Activated T-helper 2 cell treated with anti-CD3 and anti-CD28 coated beads, Interferon-gamma antibody, Interleukin-2, Interleukin-4, amounts not matched to agents 10 μg/mL and 5 μg/mL and 100 μg/mL, durations not matched to agents 14 hours and 24 hours and 36 hours (primary cell): ENCODE results near the gene RTN4. TPM values are rescaled to one million over a fixed set of nuclear protein-coding genes. Genes with fewer than 3 reads are reported as not detected.
"Not testable (repeated sequence)": the region's sequence is repeated elsewhere in the genome, so short reads cannot be mapped to it uniquely, and the experiment has no call there.

ENCODE experiments used
- DNase-seq: peaks from one replicate; pipeline ENCODE4 v3.0.0; 2021; ENCODE audit warnings: low spot score
- H3K27ac Mint-ChIP-seq: one replicate; pipeline ENCODE4 v1.8.0; 2021; ENCODE audit warnings: mixed read lengths
- H3K27me3 Mint-ChIP-seq: one replicate; pipeline ENCODE4 v1.8.0; 2021; ENCODE audit warnings: low read depth, mixed read lengths
- H3K36me3 Mint-ChIP-seq: one replicate; pipeline ENCODE4 v1.8.0; 2021; ENCODE audit warnings: low read depth, mixed read lengths
- H3K4me1 Mint-ChIP-seq: one replicate; pipeline ENCODE4 v1.8.0; 2021; ENCODE audit warnings: low read depth, mixed read lengths
- H3K4me3 Mint-ChIP-seq: one replicate; pipeline ENCODE4 v1.8.0; 2021; ENCODE audit warnings: low read depth, mild to moderate bottlenecking, moderate library complexity, mixed read lengths
- H3K9me3 Mint-ChIP-seq: one replicate; pipeline ENCODE4 v1.8.0; 2021; ENCODE audit warnings: mixed read lengths
- intact Hi-C: fragments of 100-400 bp; cut with micrococcal nuclease; formaldehyde crosslinking; loops from one replicate; pipeline ENCODE4 v1.15.1; 2023
- total RNA-seq: library from RNA; stranded (reverse); gene quantifications from 2 replicates; pipeline ENCODE4 v1.2.3, GENCODE V29; 2022

The RTN4 gene
- total RNA-seq, 1 donor from 2014 or later: 93.3 TPM

DNA sequence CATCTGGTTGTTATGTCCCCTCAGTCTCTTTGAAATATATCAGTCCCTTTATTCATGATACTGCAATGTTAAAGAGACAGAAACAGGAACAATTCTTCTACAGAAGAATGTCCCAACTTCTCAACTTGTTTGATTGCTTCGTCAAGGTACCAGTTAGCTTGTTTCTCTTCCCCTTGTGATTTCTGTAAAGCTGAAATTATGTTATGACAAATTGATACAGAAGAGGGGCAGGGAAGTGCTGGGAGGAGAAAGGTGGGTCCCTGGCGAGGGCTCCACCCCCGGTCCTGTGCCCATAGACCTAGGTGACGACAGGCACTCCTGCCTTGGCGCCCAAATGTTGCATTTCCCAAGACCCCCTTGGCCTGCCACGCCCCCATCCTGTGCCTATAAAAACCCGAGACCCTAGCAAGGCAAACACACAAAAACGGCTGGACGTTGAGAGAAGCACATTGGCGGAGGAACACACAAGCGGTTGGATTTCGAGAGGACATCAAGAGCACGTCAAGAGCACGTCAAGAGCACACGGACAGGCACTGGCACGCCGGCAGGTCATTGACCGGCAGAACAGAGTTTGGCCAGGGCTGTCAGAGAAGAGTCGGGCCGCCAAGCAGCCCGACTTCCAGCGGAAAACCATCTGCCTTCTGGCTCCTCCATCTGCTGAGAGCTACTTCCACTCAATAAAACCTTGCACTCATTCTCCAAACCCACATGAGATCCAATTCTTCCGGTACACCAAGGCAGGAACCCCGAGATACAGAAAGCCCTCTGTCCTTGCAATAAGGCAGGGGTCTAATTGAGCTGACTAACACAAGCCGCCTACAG lies 11.5 kb upstream of the RTN4 start:
- no peak overlapping the region for H3K4me3 Mint-ChIP-seq
- H3K27me3 Mint-ChIP-seq: no peaks in the 10 kb centered on the region
- DNase-seq: no peak
- no peaks in the 10 kb centered on the region for H3K36me3 Mint-ChIP-seq
- H3K27ac Mint-ChIP-seq: no peak overlapping the region
- H3K4me1 Mint-ChIP-seq: peaks cover 3% of the 10 kb centered on the region
- no peaks in the 10 kb centered on the region for H3K9me3 Mint-ChIP-seq
- intact Hi-C loops: no loop called here

DNA sequence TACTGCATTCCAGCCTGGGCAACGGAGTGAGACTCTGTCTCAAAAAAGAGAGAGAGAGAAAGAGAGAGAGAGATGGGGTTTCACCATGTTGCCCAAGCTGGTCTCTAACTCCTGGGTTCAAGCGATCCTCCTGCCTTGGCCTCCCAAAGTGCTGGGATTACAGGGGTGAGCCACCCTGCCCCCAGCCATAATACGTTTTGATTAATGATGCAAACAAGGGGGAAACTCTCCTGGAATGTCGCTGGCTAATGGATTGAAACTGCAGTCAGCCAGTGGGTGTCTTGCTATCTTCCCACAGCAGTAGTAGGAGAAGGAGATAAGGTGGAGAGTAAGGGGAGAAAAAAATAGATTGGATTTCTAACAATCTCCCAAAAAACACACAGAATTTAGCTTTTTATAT lies 9.5 kb upstream of the RTN4 start:
- peaks cover 6% of the 10 kb centered on the region for H3K4me1 Mint-ChIP-seq
- H3K4me3 Mint-ChIP-seq: no peak overlapping the region
- H3K27ac Mint-ChIP-seq: no peak overlapping the region
- no peak for DNase-seq
- no peaks in the 10 kb centered on the region for H3K9me3 Mint-ChIP-seq
- intact Hi-C loops: no loop called here
- H3K27me3 Mint-ChIP-seq: no peaks in the 10 kb centered on the region
- no peaks in the 10 kb centered on the region for H3K36me3 Mint-ChIP-seq

DNA sequence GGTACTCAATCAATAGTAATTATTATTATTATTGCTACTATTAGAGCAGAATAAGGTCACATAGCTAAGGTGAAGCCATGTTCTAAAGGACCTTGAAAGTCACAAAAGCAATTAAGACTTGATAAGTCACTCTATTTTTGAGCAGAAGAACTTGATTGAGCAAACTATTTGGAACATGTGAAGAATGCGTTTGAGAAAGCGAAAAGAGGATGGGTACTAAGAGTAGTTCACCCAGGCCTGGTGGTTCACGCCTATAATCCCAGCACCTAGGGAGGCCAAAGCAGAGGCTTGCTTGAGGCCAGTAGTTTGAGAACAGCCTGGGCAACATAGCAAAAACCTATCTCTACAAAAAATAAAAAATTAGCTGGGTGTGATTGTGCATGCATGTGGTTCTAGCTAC lies 7.2 kb upstream of the RTN4 start:
- H3K27ac Mint-ChIP-seq: no peak overlapping the region
- intact Hi-C loops: no loop called here

DNA sequence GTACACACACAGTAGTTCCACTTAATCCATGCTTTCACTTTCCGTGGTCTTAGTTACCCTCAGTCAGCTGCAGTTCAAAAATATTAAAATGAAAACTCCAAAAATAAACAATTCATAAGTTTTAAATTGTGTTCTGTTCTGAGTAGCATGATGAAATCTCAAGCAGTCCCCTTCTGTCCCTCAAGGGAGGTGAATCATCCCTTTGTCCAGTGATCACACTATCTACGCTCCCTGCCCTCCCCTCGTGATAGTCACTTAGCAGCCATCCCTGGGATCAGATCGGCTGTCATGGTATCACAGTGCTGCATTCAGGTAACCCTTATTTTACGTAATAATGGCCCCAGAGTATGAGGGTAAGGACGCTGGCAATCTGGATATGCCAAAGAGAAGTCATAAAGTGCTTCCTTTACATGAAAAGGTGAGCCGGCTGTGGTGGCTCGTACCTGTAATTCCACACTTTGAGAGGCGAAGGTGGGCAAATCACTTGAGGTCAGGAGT lies 5.8 kb upstream of the RTN4 start:
- Mint-ChIP-seq H3K4me3 (no peak overlapping the region), H3K9me3 (no peaks in the 10 kb centered on the region), H3K27me3 (no peaks in the 10 kb centered on the region), H3K36me3 (no peaks in the 10 kb centered on the region), H3K27ac (no peak overlapping the region), H3K4me1 (peaks cover 28% of the 10 kb centered on the region)
- intact Hi-C loops: no loop called here
- DNase-seq: no peak

More for the DNA sequence above, 7.2 kb upstream of the RTN4 start:
- Mint-ChIP-seq H3K4me3 (no peak overlapping the region), H3K27me3 (no peaks in the 10 kb centered on the region), H3K36me3 (no peaks in the 10 kb centered on the region), H3K4me1 (peaks cover 17% of the 10 kb centered on the region), H3K9me3 (no peaks in the 10 kb centered on the region)
- no peak for DNase-seq

DNA sequence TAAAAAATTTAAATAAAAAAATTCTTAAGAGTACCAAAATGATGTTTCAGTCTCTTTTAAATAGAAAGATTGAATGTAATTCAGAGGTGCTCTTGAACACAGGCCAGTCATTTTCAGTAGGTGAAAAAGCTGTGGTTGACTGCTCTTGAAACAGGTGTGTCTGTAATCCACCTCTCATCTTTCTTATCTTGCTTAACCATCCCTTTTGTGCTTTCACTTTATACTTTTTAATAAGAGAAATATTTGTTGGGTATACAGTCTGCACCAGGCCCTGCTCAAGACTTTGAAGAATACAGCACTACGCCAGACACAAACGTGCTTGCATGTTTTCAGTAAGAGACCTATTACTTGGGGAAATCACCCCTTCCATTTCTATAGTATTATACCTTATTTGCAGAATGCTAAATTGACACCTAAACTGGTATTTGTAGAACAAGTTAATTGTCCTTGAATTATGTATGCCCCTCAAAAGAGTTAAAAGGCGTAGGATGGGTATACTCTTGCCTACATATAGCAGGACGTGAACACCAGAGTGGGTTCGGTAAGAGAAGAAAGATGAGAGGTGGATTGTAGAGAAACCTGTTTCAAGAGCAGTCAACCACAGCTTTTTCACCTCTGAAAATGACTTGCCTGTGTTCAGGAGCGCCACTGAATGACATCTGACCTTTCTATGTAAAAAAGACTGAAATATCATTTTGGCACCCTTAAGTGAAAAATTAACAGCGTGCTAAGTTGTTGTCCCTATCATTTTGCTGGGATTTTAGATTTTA lies 4.0 kb upstream of the RTN4 start:
- Mint-ChIP-seq H3K27ac (no peak overlapping the region), H3K4me1 (peaks cover 33% of the 10 kb centered on the region), H3K4me3 (no peak overlapping the region), H3K27me3 (no peaks in the 10 kb centered on the region), H3K36me3 (no peaks in the 10 kb centered on the region), H3K9me3 (no peaks in the 10 kb centered on the region)
- intact Hi-C loops: loop anchor here (5.0 kb wide), 1 partner anchor 363 kb away; the partner anchor contains the start of gene CCDC88A
- no peak for DNase-seq

DNA sequence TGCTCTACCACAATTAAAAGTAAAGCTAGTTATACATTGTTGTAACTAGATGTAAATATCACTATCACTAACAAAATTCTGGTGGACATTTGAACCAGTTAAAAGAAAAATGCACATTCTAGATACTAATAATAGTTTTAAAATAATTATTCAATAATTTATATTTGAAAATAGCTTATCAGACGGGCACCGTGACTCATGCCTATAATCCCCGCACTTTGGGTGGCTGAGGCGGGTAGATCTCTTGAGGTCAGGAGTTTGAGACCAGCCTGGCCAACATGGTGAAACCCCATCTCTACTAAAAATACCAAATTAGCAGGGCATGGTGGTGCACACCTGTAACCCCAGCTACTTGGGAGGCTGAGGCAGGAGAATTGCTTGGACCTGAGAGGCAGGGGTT lies 3.0 kb upstream of the RTN4 start:
- H3K27me3 Mint-ChIP-seq, DNase-seq, H3K9me3 Mint-ChIP-seq, H3K27ac Mint-ChIP-seq, H3K4me3 Mint-ChIP-seq, H3K36me3 Mint-ChIP-seq: not testable (repeated sequence)
- H3K4me1 Mint-ChIP-seq: peaks cover 37% of the 10 kb centered on the region
- intact Hi-C loops: loop anchor here (5.0 kb wide), 1 partner anchor 364 kb away; the partner anchor contains the start of gene CCDC88A

DNA sequence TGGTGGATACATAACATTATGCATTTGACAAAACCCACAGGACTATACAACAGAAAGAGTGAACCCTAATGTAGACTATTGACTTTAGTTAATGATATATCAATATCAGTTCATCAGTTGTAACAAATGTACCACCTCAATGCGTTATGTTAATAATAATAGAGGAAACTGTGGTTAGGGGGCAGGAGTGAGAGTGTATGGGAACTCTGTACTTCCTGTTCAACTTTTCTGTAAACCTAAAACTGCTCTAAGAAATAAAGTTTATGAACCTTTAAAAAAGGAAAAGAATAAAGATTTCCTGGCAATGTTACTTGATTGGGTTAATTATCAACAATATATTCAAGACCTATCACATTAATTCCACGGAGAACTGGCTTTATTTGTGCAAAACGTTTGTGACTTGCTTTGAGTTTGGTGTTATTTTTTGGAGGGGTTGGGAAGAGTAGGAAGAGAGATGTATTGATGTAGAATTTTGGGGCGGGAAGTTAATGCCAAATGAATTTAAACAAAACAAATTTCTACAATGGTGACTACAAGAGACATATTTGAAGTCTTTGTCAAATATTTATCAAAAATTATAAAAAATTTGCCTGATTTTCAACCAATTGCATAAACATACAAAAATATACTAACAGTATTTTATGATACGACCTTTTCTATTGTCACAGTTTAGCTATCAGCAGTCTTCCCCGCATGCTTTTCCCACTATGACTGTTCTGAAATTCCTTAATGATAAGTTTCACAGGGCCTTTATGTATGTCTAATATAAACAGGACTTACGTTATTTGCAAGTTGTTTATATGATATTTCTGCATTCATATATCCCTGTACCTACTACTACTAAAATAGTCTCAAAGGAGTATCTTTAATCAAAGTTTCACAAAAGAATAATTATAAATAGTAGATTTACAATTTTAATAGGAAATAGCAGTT lies 2.1 kb upstream of the RTN4 start:
- H3K4me3 Mint-ChIP-seq: peak overlapping the region; percentile 99
- intact Hi-C loops: loop anchor here (5.0 kb wide), 1 partner anchor 365 kb away; the partner anchor contains the start of gene CCDC88A
- DNase-seq: no peak
- H3K36me3 Mint-ChIP-seq: peaks cover 11% of the 10 kb centered on the region
- no peaks in the 10 kb centered on the region for H3K9me3 Mint-ChIP-seq
- no peak overlapping the region for H3K27ac Mint-ChIP-seq
- no peaks in the 10 kb centered on the region for H3K27me3 Mint-ChIP-seq
- peaks cover 44% of the 10 kb centered on the region for H3K4me1 Mint-ChIP-seq

DNA sequence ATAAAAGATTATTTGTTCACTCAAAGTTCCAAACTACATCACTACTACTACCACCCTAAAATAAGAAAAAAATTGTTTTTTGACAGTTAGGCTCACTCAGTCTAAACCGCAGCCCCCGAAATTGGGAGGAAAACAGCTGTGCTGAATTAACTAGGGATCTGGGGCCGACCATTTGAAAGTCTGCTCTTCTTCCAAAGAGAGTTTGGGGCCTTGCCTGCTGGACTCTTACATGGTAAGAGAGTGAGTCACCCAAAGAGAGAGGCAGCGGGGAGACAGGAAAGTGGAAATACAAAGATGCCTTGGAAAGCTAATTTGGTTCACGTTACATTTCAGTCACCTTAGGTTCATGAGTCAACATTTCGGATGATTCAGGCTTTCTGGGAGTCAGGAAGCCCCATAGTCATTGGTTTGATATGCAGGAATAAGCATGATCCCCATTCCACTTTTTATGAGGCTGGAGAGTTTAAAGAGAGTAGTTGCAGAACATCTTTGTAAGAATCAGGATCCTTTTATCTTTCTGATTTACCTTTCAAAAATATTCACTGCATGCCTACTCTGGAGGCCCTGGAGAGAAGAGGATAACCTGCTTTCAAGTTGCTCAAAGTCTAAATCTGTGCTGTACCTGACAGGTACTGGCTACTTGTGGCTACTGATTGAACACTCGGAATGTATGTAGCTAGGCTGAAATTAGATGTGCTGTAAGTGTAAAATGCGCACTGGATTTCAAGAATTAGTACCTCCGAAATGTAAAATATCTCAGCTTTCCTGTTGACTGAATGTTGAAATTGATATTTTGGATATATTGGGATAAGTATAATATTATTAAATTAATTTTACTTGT lies 995 bp upstream of the RTN4 start:
- peak overlapping the region; percentile 99 for H3K27ac Mint-ChIP-seq
- no peaks in the 10 kb centered on the region for H3K27me3 Mint-ChIP-seq
- H3K4me3 Mint-ChIP-seq: peak overlapping the region; percentile 99
- DNase-seq: no peak
- H3K9me3 Mint-ChIP-seq: no peaks in the 10 kb centered on the region
- intact Hi-C loops: loop anchor here (2.0 to 5.0 kb wide), 2 partner anchors 366 to 490 kb away; partner anchors contain the start of gene CCDC88A
- peaks cover 20% of the 10 kb centered on the region for H3K36me3 Mint-ChIP-seq
- peaks cover 54% of the 10 kb centered on the region for H3K4me1 Mint-ChIP-seq

DNA sequence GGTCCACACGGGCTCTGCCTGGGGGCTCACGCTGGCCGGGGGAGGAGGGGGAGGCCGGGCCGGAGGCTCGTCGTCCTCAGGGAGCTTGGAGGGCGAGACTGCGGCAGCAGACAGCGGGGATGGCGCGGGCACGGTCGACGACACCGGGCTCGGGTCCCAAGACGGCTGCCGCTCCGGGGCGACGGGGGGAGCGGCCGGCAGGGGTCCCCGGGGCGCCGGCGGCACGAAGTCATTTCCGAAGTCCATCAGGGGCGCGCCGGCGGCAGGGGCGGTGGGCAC lies 491 bp downstream of the RTN4 start:
- intact Hi-C loops: loop anchor here (1.0 to 5.0 kb wide), 7 partner anchors 39 to 568 kb away; partner anchors contain the start of genes CCDC88A, CLHC1, EML6 and PPP4R3B
- no peak overlapping the region for H3K27ac Mint-ChIP-seq
- no peaks in the 10 kb centered on the region for H3K9me3 Mint-ChIP-seq
- peaks cover 61% of the 10 kb centered on the region for H3K4me1 Mint-ChIP-seq
- no peak for DNase-seq
- no peaks in the 10 kb centered on the region for H3K27me3 Mint-ChIP-seq
- H3K36me3 Mint-ChIP-seq: peaks cover 29% of the 10 kb centered on the region
- H3K4me3 Mint-ChIP-seq: peak overlapping the region; percentile 99

DNA sequence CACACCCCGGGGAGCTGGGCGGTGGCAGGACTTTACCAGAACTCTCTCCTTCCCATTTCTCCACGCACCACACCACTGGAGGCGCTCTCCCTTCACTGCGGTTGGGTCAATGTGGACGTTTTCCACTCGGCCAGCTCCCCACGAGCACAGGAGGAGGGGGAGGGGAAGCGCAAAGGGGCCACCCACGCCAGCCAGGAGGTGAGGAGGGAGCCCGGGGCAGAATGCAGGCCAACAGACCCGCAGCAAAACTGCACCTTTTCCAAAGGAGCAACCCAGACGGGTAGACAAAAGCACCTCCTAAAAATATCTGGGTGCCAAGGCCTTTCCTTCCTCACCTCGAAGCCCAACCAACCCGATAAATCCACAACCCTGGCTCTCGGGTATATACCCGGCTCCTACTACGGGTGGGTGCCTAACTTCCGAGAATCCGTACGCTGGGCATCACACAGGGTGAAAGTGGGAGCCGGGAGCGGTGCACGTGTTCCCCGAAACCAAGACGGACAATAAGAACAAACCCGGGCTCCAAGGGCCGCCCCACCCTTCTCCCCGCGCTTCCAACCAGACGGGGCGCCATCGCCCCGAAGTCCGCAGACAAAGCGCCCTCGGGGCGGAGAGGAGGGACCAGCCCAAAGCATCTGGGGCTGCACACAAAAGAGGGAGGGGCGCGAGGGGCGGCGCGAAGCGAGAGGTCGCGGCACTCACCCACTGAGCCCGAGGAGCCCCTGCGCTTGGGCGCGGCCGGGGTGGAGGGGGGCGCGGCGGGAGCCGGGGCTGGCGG lies 1.0 kb downstream of the RTN4 start:
- Mint-ChIP-seq H3K4me1 (peaks cover 56% of the 10 kb centered on the region), H3K4me3 (peak overlapping the region; percentile 94), H3K27me3 (no peaks in the 10 kb centered on the region), H3K9me3 (no peaks in the 10 kb centered on the region), H3K36me3 (peaks cover 29% of the 10 kb centered on the region), H3K27ac (peak overlapping the region; percentile 90)
- DNase-seq: peak; percentile 61
- intact Hi-C loops: loop anchor here (1.0 to 2.0 kb wide), 3 partner anchors 38 to 568 kb away; partner anchors contain the start of gene PPP4R3B

DNA sequence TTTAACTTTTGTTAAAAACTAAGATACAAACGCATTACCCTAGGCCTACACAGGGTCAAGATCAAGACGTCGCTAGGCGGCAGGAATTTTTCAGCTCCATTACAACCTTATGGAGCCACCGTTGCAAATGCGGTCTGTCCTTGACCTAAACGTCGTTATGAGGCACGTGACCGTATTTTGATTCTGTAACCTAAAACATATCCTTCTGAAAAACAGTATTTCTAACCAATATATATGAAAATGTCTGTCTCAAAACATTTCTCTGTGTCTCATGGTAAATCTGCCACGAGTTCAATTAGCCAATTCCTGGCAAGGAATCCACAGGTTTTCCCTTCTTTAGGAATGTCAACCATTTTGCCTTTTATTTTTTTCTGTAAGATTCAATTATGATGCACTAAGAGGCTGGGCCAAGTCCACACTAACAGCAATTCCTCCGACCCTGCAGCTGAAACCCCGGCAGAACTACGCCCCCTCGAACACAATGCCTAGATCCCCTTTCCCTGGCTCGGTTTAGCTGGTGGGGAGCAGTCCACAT lies 1.7 kb downstream of the RTN4 start:
- no peaks in the 10 kb centered on the region for H3K9me3 Mint-ChIP-seq
- no peaks in the 10 kb centered on the region for H3K27me3 Mint-ChIP-seq
- H3K4me3 Mint-ChIP-seq: peak overlapping the region; percentile 94
- H3K36me3 Mint-ChIP-seq: peaks cover 29% of the 10 kb centered on the region
- peaks cover 52% of the 10 kb centered on the region for H3K4me1 Mint-ChIP-seq
- peak overlapping the region; percentile 90 for H3K27ac Mint-ChIP-seq
- intact Hi-C loops: loop anchor here (1.0 to 2.0 kb wide), 3 partner anchors 38 to 569 kb away; partner anchors contain the start of gene PPP4R3B
- DNase-seq: no peak
